Spleen (tissue), 7 donors: Measurements from ENCODE around the gene PMM1.

Experiments
- POLR2A ChIP-seq, 3 donors: fragments of 450-650 bp; IDR thresholded peaks; one replicate each; pipeline ENCODE4 v1.5.1; 2017; ENCODE audit warnings: antibody characterized with exemption in 3 of 3, mild to moderate bottlenecking in 1 of 3
- TF ChIP-seq, protein P1 (sequence below), 11 experiments: fragments of 200-600 bp in 7 of 11; fragments of 450-650 bp in 4 of 11; sonication (generic) in 4 of 11; IDR thresholded peaks in 8 of 11; conservative IDR thresholded peaks in 3 of 11; 1 replicate in 7 of 11; 2 replicates in 4 of 11; pipeline versions ENCODE4 v1.4.0 to v1.8.0; 2016 to 2021; ENCODE audit warnings: antibody characterized with exemption in 11 of 11, inconsistent platforms in 4 of 11, mild to moderate bottlenecking in 1 of 11
- donor health status: DM: no; HTN: no; CAD: no; lungs with moderate emphysema.
- donor health status: DM: no; HTN: no; CAD: no.
- donor health status: DM: no; HTN: no; CAD: no.

DNA sequence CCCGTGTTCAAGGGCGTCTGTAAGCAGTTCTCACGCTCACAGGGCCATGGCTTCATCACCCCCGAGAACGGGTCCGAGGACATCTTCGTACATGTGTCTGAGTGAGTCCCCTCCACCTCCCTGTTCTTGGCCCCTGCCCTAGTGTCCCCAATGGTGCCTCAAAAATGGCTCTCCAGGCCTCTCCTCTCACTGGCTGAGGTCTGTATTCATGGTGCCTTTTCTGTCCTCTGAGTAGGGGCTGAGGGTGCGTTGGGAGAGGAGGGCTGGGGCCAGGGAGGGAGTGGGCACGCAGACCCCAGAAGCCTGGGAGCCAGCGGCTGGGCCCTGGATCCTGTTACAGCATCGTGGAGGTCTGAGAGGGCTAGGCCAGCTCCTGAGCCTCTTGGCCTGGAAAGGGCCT is 16.0 kb downstream of the PMM1 start:
- no peak for TF ChIP-seq POLR2A (IDR thresholded peaks at IDR 0.05)
- TF ChIP-seq, protein P1, sequence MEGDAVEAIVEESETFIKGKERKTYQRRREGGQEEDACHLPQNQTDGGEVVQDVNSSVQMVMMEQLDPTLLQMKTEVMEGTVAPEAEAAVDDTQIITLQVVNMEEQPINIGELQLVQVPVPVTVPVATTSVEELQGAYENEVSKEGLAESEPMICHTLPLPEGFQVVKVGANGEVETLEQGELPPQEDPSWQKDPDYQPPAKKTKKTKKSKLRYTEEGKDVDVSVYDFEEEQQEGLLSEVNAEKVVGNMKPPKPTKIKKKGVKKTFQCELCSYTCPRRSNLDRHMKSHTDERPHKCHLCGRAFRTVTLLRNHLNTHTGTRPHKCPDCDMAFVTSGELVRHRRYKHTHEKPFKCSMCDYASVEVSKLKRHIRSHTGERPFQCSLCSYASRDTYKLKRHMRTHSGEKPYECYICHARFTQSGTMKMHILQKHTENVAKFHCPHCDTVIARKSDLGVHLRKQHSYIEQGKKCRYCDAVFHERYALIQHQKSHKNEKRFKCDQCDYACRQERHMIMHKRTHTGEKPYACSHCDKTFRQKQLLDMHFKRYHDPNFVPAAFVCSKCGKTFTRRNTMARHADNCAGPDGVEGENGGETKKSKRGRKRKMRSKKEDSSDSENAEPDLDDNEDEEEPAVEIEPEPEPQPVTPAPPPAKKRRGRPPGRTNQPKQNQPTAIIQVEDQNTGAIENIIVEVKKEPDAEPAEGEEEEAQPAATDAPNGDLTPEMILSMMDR (IDR thresholded peaks at IDR 0.05 in 8 of 11, conservative IDR thresholded peaks at IDR 0.05 in 3 of 11) = no peak
